Mesothelial cell of epicardium (in vitro differentiated cells): ENCODE data around the gene SLC48A1. TPM values are rescaled to one million over a fixed set of nuclear protein-coding genes. Genes with fewer than 3 reads are reported as not detected.
A peak's percentile ranks its signal among the peaks of the same experiment; 100 is the strongest.

Experiments used
- DNase-seq, 2 experiments: peaks; one replicate each; pipeline ENCODE4 v3.0.0; 2021; ENCODE audit warnings: low spot score in 2 of 2; ENCODE audit not compliant: unreplicated experiment in 2 of 2
- H3K27ac Mint-ChIP-seq: 2 replicates; pipeline ENCODE4 v1.8.0; 2021; ENCODE audit warnings: mixed read lengths
- H3K27me3 Mint-ChIP-seq: 2 replicates; pipeline ENCODE4 v1.8.0; 2021; ENCODE audit warnings: low read depth, mixed read lengths
- H3K36me3 Mint-ChIP-seq: 2 replicates; pipeline ENCODE4 v1.8.0; 2021; ENCODE audit warnings: mixed read lengths
- H3K4me1 Mint-ChIP-seq: 2 replicates; pipeline ENCODE4 v1.8.0; 2021; ENCODE audit warnings: mixed read lengths
- H3K4me3 Mint-ChIP-seq: 2 replicates; pipeline ENCODE4 v1.8.0; 2021; ENCODE audit warnings: mild to moderate bottlenecking, moderate library complexity, mixed read lengths
- H3K9me3 Mint-ChIP-seq: 2 replicates; pipeline ENCODE4 v1.8.0; 2021; ENCODE audit warnings: mixed read lengths
- CTCF ChIP-seq: fragments of 200-600 bp; sonication (generic); IDR thresholded peaks from one replicate; pipeline ENCODE4 v1.5.0; 2021; ENCODE audit warnings: antibody characterized with exemption; ENCODE audit not compliant: unreplicated experiment
- total RNA-seq: library from RNA; stranded (reverse); gene quantifications from 3 replicates; pipeline ENCODE4 v1.2.1, GENCODE V29; 2021

Gene SLC48A1
- total RNA-seq, 1 donor from 2014 or later, result 27.7 TPM

DNA sequence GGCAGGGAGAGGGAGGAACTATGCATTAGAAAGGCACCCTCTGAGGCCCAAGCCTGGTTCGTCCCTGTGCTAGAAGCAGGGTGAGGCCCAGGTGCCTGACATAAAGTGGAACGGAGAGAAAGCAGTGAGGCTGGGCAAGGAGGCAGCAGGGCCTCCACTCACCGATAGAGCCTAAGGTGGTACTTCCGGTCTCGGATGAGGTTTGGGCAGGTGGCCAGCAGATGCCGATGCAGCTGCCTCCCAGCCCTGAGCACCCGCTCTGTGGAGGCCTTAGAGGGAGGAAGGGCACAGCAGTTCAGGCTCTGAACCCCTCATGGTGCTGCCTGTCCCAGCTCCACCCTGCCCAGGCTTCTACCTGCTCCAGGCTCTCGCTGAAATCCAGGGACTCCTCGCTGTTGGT, 21.5 kb upstream of the SLC48A1 start:
- H3K9me3 Mint-ChIP-seq, result no peaks in the 10 kb centered on the region
- peaks cover 4% of the 10 kb centered on the region for H3K36me3 Mint-ChIP-seq
- no peak overlapping the region for H3K4me3 Mint-ChIP-seq
- no peak for TF ChIP-seq CTCF
- H3K4me1 Mint-ChIP-seq, result peaks cover 38% of the 10 kb centered on the region
- no peak overlapping the region for H3K27ac Mint-ChIP-seq
- H3K27me3 Mint-ChIP-seq, result no peaks in the 10 kb centered on the region
- no peak for DNase-seq

GRCh38 chr12:47752121-47752520, 20.9 kb upstream of the SLC48A1 start:
- H3K9me3 Mint-ChIP-seq, result no peaks in the 10 kb centered on the region
- TF ChIP-seq CTCF, result no peak
- no peak overlapping the region for H3K4me3 Mint-ChIP-seq
- no peak for DNase-seq
- peaks cover 4% of the 10 kb centered on the region for H3K36me3 Mint-ChIP-seq
- no peaks in the 10 kb centered on the region for H3K27me3 Mint-ChIP-seq
- no peak overlapping the region for H3K27ac Mint-ChIP-seq
- H3K4me1 Mint-ChIP-seq, result peaks cover 41% of the 10 kb centered on the region

GRCh38 chr12:47752552-47752951, 20.5 kb upstream of the SLC48A1 start:
- peak overlapping the region; percentile 91 for H3K27ac Mint-ChIP-seq
- peaks cover 45% of the 10 kb centered on the region for H3K4me1 Mint-ChIP-seq
- no peak overlapping the region for H3K4me3 Mint-ChIP-seq

DNA sequence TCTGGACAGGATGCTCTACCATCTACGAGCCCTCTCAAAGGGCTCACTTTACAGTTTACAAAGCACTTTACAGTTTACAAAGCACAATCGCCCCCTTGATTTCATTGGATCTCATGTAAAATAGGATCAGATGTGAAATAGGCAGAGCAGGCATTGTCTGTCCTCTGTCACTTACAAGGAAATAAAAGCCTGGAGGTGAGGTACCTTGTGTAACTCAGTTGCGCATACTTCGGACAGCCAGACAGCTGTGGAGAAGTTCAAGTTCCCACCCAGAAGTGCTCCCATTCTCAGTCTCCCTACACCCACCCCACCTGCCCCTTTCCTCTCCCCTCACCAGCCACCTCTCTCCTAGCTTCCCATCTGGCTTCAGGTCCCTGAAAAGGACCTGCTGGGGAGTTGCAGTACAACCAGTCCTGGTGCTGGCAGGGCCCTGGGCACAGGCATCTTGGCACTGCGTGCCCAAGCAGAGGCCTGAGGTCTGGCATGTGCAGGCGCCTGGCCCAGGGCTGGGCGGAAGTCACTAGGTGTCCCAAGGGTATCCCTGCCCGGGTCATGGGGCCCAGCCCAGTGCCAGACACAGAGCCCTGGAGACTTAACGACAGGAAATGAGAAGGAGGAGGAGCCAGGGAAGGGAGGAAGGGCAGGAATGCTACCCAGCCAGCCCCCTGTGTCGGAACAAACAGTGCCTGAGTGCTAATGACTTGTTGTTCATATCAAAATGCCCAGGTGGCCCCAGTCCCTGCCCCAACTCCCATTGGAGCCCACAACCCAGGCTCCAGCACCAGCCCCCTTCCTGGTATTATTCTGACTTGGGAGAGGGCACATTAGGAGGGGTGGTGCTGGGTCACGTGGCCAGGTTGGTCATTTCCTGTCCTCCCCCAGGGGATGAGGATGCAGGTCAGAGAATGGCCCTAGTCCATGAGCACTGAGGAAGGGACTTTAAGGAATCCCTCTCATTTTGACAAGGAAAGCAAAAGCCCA, 19.7 kb upstream of the SLC48A1 start:
- TF ChIP-seq CTCF, result no peak
- Mint-ChIP-seq H3K36me3 (peaks cover 4% of the 10 kb centered on the region), H3K27ac (peak overlapping the region; percentile 91), H3K4me1 (peaks cover 52% of the 10 kb centered on the region), H3K9me3 (no peaks in the 10 kb centered on the region), H3K4me3 (no peak overlapping the region), H3K27me3 (no peaks in the 10 kb centered on the region)
- DNase-seq, result no peak

More at GRCh38 chr12:47752552-47752951, 20.5 kb upstream of the SLC48A1 start:
- Mint-ChIP-seq H3K27me3 (no peaks in the 10 kb centered on the region), H3K36me3 (peaks cover 4% of the 10 kb centered on the region), H3K9me3 (no peaks in the 10 kb centered on the region)
- TF ChIP-seq CTCF, result no peak
- DNase-seq, result no peak

- no peak for TF ChIP-seq CTCF
- H3K27me3 Mint-ChIP-seq, result no peaks in the 10 kb centered on the region
- no peak overlapping the region for H3K4me3 Mint-ChIP-seq
- peaks cover 54% of the 10 kb centered on the region for H3K4me1 Mint-ChIP-seq
- H3K36me3 Mint-ChIP-seq, result peaks cover 4% of the 10 kb centered on the region
- H3K9me3 Mint-ChIP-seq, result no peaks in the 10 kb centered on the region
- H3K27ac Mint-ChIP-seq, result peak overlapping the region; percentile 59
- no peak for DNase-seq
Observed at GRCh38 chr12:47754126-47754525, 18.9 kb upstream of the SLC48A1 start.
